ENCODE data around the gene ADGB. TPM values are rescaled to one million over a fixed set of nuclear protein-coding genes. Genes with fewer than 3 reads are reported as not detected.

ADGB gene
- total and polyA plus RNA-seq, 2 of the 13 experiments (the other 11 are each of a cell fraction or from before 2014, with no cell fraction given) = not detected

GRCh38 chr6:146598772-146599405, at the start of gene ADGB (continued):
- no peak for TF ChIP-seq KLF15 (CRISPR knock-in tag; IDR thresholded peaks at IDR 0.05; ENCODE audit: borderline replicate concordance)
- TF ChIP-seq, protein P1, sequence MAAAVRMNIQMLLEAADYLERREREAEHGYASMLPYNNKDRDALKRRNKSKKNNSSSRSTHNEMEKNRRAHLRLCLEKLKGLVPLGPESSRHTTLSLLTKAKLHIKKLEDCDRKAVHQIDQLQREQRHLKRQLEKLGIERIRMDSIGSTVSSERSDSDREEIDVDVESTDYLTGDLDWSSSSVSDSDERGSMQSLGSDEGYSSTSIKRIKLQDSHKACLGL (CRISPR knock-in tag; IDR thresholded peaks at IDR 0.05) = 0 out of 2 replicates have a peak, but pooled peaks have one; percentile 40
- no peak for TF ChIP-seq ZNF709 (CRISPR knock-in tag; IDR thresholded peaks at IDR 0.05)
- TF ChIP-seq RFX3 (CRISPR knock-in tag; IDR thresholded peaks at IDR 0.05) = peak; percentile 95
- TF ChIP-seq MXI1 (IDR thresholded peaks at IDR 0.05; ENCODE audit: borderline replicate concordance, low read depth, low read length) = peak; percentile 82; the same call in 1 of the 3 replicates
- TF ChIP-seq ZNF558 (CRISPR knock-in tag; IDR thresholded peaks at IDR 0.05; ENCODE audit: borderline replicate concordance) = no peak
- no peak for TF ChIP-seq GLI4 (CRISPR knock-in tag; IDR thresholded peaks at IDR 0.05; ENCODE audit: borderline replicate concordance)
- TF ChIP-seq, protein P2, sequence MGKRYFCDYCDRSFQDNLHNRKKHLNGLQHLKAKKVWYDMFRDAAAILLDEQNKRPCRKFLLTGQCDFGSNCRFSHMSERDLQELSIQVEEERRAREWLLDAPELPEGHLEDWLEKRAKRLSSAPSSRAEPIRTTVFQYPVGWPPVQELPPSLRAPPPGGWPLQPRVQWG (CRISPR knock-in tag; IDR thresholded peaks at IDR 0.05; ENCODE audit: borderline replicate concordance, low read depth) = no peak
- TF ChIP-seq GTF3A (CRISPR knock-in tag; conservative IDR thresholded peaks at IDR 0.05) = no peak
- no peak for TF ChIP-seq PLSCR1 (CRISPR knock-in tag; IDR thresholded peaks at IDR 0.05; ENCODE audit: borderline replicate concordance)
- peak; percentile 62 for TF ChIP-seq XRCC5 (optimal IDR thresholded peaks at IDR 0.05; ENCODE audit: low read length)
- TF ChIP-seq ZNF225 (CRISPR knock-in tag; IDR thresholded peaks at IDR 0.05) = no peak
- no peak for TF ChIP-seq HNF1A (IDR thresholded peaks at IDR 0.05; ENCODE audit: low read depth)
- TF ChIP-seq HNF1A (CRISPR knock-in tag; IDR thresholded peaks at IDR 0.05; ENCODE audit: borderline replicate concordance) = no peak
- TF ChIP-seq PTBP1 (IDR thresholded peaks at IDR 0.05; ENCODE audit: low read depth, low read length, poor library complexity, severe bottlenecking) = no peak
- TF ChIP-seq NCOR1 (IDR thresholded peaks at IDR 0.05; ENCODE audit: borderline replicate concordance, low read length) = no peak
- TF ChIP-seq, protein P3, sequence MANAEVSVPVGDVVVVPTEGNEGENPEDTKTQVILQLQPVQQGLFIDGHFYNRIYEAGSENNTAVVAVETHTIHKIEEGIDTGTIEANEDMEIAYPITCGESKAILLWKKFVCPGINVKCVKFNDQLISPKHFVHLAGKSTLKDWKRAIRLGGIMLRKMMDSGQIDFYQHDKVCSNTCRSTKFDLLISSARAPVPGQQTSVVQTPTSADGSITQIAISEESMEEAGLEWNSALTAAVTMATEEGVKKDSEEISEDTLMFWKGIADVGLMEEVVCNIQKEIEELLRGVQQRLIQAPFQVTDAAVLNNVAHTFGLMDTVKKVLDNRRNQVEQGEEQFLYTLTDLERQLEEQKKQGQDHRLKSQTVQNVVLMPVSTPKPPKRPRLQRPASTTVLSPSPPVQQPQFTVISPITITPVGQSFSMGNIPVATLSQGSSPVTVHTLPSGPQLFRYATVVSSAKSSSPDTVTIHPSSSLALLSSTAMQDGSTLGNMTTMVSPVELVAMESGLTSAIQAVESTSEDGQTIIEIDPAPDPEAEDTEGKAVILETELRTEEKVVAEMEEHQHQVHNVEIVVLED (CRISPR knock-in tag; IDR thresholded peaks at IDR 0.05; ENCODE audit: borderline replicate concordance) = peak; percentile 55; the same call in 1 of the 2 replicates
- peak; percentile 41; the same call in 1 of the 2 replicates for TF ChIP-seq KDM2A (CRISPR knock-in tag; IDR thresholded peaks at IDR 0.05; ENCODE audit: borderline replicate concordance, low read depth)
- TF ChIP-seq ZFP1 (CRISPR knock-in tag; IDR thresholded peaks at IDR 0.05) = no peak
- no peak for TF ChIP-seq NCOA5 (CRISPR knock-in tag; IDR thresholded peaks at IDR 0.05)
- TF ChIP-seq ZNF180 (CRISPR knock-in tag; IDR thresholded peaks at IDR 0.05; ENCODE audit: borderline replicate concordance, low read depth) = no peak
- TF ChIP-seq SIX1 (CRISPR knock-in tag; IDR thresholded peaks at IDR 0.05; ENCODE audit: borderline replicate concordance) = no peak

All from HepG2 (cell line).